HEK293 (cell line): ENCODE data around the gene OR1F1.

Source experiments
- CTCF ChIA-PET: fragments of 350-600 bp; formaldehyde crosslinking; extraction: SDS; loops from one replicate; lab custom pipeline; 2021; ENCODE audit warnings: antibody characterized with exemption; lab: Yijun Ruan, JAX
- POLR2A ChIA-PET: fragments of 300-600 bp; formaldehyde crosslinking; extraction: SDS; loops from one replicate; lab custom pipeline; 2020; ENCODE audit warnings: antibody characterized with exemption, inconsistent platforms; lab: Yijun Ruan, JAX
- H3K27ac ChIP-seq: fragments of 200-500 bp; sonication (Bioruptor generic); 2 replicates; pipeline ENCODE4 v1.5.1; 2014; ENCODE audit warnings: low read depth, low read length, control low read depth, inconsistent platforms; ENCODE audit errors: extremely low read depth
- H3K36me3 ChIP-seq, 2 experiments: fragments of 200-500 bp in 1 of 2; sonication (Bioruptor generic) in 1 of 2; 1 replicate in 1 of 2; 2 replicates in 1 of 2; pipeline ENCODE4 v1.5.1; 2014 to 2017; ENCODE audit warnings: inconsistent platforms in 2 of 2, low read length in 2 of 2; ENCODE audit not compliant: control insufficient read depth in 2 of 2, insufficient read depth in 1 of 2
- H3K4me1 ChIP-seq: fragments of 200-500 bp; sonication (Bioruptor generic); 2 replicates; pipeline ENCODE4 v1.5.1; 2014; ENCODE audit warnings: mild to moderate bottlenecking, low read length, inconsistent platforms; ENCODE audit not compliant: control insufficient read depth, insufficient read depth
- H3K4me3 ChIP-seq: 2 replicates; pipeline ENCODE4 v1.5.1; 2011; ENCODE audit warnings: low read depth, mild to moderate bottlenecking, control low read depth, low read length, moderate library complexity
- H3K9me3 ChIP-seq: fragments of 200-500 bp; sonication (Bioruptor generic); 2 replicates; pipeline ENCODE4 v1.5.1; 2014; ENCODE audit warnings: low read depth, low read length, inconsistent platforms; ENCODE audit not compliant: control insufficient read depth, insufficient read depth
- HOXC10 ChIP-seq: sonication (generic); formaldehyde crosslinking; IDR thresholded peaks from 2 replicates; pipeline ENCODE4 v1.8.1; 2023; ENCODE audit warnings: mild to moderate bottlenecking, missing genetic modification reagents
- MYNN ChIP-seq: fragments of 450-650 bp; formaldehyde crosslinking; IDR thresholded peaks from 2 replicates; pipeline ENCODE4 v1.5.1; 2016; ENCODE audit warnings: missing biosample characterization, missing genetic modification characterization, borderline replicate concordance
- SALL2 ChIP-seq: fragments of 450-650 bp; formaldehyde crosslinking; IDR thresholded peaks from 2 replicates; pipeline ENCODE4 v1.5.0; 2017; ENCODE audit warnings: missing biosample characterization, mild to moderate bottlenecking, missing genetic modification characterization, borderline replicate concordance
- SETDB1 ChIP-seq: IDR thresholded peaks from one replicate; pipeline ENCODE4 v1.6.1; 2017; ENCODE audit warnings: mild to moderate bottlenecking, low read length, moderate library complexity, mixed read lengths; ENCODE audit not compliant: insufficient read length
- SP7 ChIP-seq: fragments of 450-650 bp; formaldehyde crosslinking; IDR thresholded peaks from 2 replicates; pipeline ENCODE4 v1.5.1; 2016; ENCODE audit warnings: missing biosample characterization, missing genetic modification characterization
- ZBTB10 ChIP-seq: fragments of 450-650 bp; formaldehyde crosslinking; IDR thresholded peaks from 2 replicates; pipeline ENCODE4 v1.5.1; 2016; ENCODE audit warnings: missing biosample characterization, missing genetic modification characterization
- ZBTB17 ChIP-seq: fragments of 450-650 bp; formaldehyde crosslinking; IDR thresholded peaks from 2 replicates; pipeline ENCODE4 v1.5.1; 2016; ENCODE audit warnings: missing biosample characterization, missing genetic modification characterization
- ZFP69B ChIP-seq: fragments of 450-650 bp; formaldehyde crosslinking; IDR thresholded peaks from 2 replicates; pipeline ENCODE4 v1.5.1; 2016; ENCODE audit warnings: missing biosample characterization, missing genetic modification characterization
- ZNF18 ChIP-seq: fragments of 450-650 bp; formaldehyde crosslinking; IDR thresholded peaks from 2 replicates; pipeline ENCODE4 v1.5.1; 2016; ENCODE audit warnings: missing biosample characterization, missing genetic modification characterization
- ZNF221 ChIP-seq: fragments of 450-650 bp; formaldehyde crosslinking; IDR thresholded peaks from 2 replicates; pipeline ENCODE4 v1.5.1; 2017; ENCODE audit warnings: missing biosample characterization, missing genetic modification characterization, borderline replicate concordance
- ZNF433 ChIP-seq: fragments of 450-650 bp; formaldehyde crosslinking; IDR thresholded peaks from 2 replicates; pipeline ENCODE4 v1.5.1; 2016; ENCODE audit warnings: missing biosample characterization, missing genetic modification characterization, low read depth
- ZNF48 ChIP-seq: fragments of 450-650 bp; formaldehyde crosslinking; IDR thresholded peaks from 2 replicates; pipeline ENCODE4 v1.5.1; 2016; ENCODE audit warnings: missing biosample characterization, missing genetic modification characterization
- ZNF529 ChIP-seq: fragments of 450-650 bp; formaldehyde crosslinking; IDR thresholded peaks from 2 replicates; pipeline ENCODE4 v1.5.1; 2017; ENCODE audit warnings: missing genetic modification characterization, missing biosample characterization; ENCODE audit not compliant: insufficient replicate concordance
- ZNF560 ChIP-seq: fragments of 450-650 bp; formaldehyde crosslinking; IDR thresholded peaks from 2 replicates; pipeline ENCODE4 v1.5.1; 2017; ENCODE audit warnings: missing biosample characterization, missing genetic modification characterization, borderline replicate concordance
- ZNF624 ChIP-seq: fragments of 450-650 bp; formaldehyde crosslinking; IDR thresholded peaks from 2 replicates; pipeline ENCODE4 v1.5.1; 2017; ENCODE audit warnings: missing biosample characterization, missing genetic modification characterization
- ZNF658 ChIP-seq: fragments of 450-650 bp; formaldehyde crosslinking; IDR thresholded peaks from 2 replicates; pipeline ENCODE4; 2016; ENCODE audit warnings: missing biosample characterization, missing genetic modification characterization
- ZNF670 ChIP-seq: fragments of 450-650 bp; formaldehyde crosslinking; IDR thresholded peaks from 2 replicates; pipeline ENCODE4 v1.5.1; 2016; ENCODE audit warnings: missing biosample characterization, missing genetic modification characterization, low read depth
- ZNF701 ChIP-seq: fragments of 450-650 bp; formaldehyde crosslinking; IDR thresholded peaks from 2 replicates; pipeline ENCODE4 v1.5.1; 2016; ENCODE audit warnings: missing biosample characterization, missing genetic modification characterization
- TF ChIP-seq, protein P1 (sequence below): fragments of 450-650 bp; formaldehyde crosslinking; IDR thresholded peaks from 2 replicates; pipeline ENCODE4 v1.5.1; 2017; ENCODE audit warnings: missing biosample characterization, missing genetic modification characterization
- TF ChIP-seq, protein P2 (sequence below): fragments of 450-650 bp; formaldehyde crosslinking; optimal IDR thresholded peaks from 2 replicates; pipeline ENCODE3; 2016; ENCODE audit warnings: missing biosample characterization, mild to moderate bottlenecking, missing genetic modification characterization

OR1F1 gene

DNA sequence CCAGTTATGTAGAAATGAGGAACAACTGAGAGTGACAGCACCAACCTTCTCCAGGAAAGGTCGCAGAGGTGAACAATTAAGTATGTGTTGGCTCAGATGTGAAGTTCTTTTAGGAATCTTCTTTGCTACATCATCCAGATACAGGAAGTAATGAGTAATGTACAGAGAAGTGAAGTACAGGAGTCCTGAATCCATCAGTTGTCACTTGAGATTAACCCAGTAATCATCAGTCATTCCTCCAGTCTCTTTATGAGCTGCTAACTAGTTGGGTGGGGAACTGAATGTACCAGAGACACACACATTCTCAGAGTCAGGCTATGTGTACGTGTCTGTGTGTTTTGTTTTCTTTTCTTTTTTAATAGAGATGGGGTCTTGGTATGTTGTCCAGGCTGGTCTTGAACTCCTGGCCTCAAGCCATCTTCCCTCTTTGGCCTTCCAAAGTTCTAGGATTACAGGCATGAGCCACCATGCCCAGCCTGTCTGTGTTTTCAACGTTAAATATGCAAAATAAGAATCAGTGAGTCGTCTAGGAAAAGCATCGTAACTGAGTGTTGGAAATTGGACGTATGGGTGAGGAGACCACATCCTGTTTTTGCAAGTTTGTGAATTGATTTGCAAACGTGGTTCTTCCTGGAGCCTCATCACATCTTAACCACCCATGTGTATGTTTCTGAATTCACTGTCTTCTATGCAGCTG is 27.0 kb downstream of the OR1F1 start:
- H3K36me3 ChIP-seq = no peaks in the 10 kb centered on the region
- ChIA-PET POLR2A (no interaction called here), CTCF (no interaction called here)
- H3K4me3 ChIP-seq = no peak overlapping the region
- TF ChIP-seq MYNN (tag by site-specific recombination) = no peak
- TF ChIP-seq ZNF529 (tag by site-specific recombination) = no peak
- no peak for TF ChIP-seq ZNF658 (tag by site-specific recombination)
- no peak for TF ChIP-seq SALL2 (tag by site-specific recombination)
- TF ChIP-seq ZNF701 (tag by site-specific recombination) = no peak
- TF ChIP-seq ZNF624 (tag by site-specific recombination) = no peak
- TF ChIP-seq, protein P1, sequence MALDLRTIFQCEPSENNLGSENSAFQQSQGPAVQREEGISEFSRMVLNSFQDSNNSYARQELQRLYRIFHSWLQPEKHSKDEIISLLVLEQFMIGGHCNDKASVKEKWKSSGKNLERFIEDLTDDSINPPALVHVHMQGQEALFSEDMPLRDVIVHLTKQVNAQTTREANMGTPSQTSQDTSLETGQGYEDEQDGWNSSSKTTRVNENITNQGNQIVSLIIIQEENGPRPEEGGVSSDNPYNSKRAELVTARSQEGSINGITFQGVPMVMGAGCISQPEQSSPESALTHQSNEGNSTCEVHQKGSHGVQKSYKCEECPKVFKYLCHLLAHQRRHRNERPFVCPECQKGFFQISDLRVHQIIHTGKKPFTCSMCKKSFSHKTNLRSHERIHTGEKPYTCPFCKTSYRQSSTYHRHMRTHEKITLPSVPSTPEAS (tag by site-specific recombination) = no peak
- no peak for TF ChIP-seq ZNF670
- no peak for TF ChIP-seq HOXC10 (CRISPR knock-in tag)
- no peak for TF ChIP-seq SETDB1
- no peak for TF ChIP-seq ZNF433 (tag by site-specific recombination)
- TF ChIP-seq ZNF221 (tag by site-specific recombination) = no peak
- TF ChIP-seq ZBTB10 (tag by site-specific recombination) = no peak
- no peak for TF ChIP-seq SP7 (tag by site-specific recombination)
- H3K27ac ChIP-seq = no peak overlapping the region
- no peaks in the 10 kb centered on the region for H3K9me3 ChIP-seq
- H3K4me1 ChIP-seq = no peaks in the 10 kb centered on the region

DNA sequence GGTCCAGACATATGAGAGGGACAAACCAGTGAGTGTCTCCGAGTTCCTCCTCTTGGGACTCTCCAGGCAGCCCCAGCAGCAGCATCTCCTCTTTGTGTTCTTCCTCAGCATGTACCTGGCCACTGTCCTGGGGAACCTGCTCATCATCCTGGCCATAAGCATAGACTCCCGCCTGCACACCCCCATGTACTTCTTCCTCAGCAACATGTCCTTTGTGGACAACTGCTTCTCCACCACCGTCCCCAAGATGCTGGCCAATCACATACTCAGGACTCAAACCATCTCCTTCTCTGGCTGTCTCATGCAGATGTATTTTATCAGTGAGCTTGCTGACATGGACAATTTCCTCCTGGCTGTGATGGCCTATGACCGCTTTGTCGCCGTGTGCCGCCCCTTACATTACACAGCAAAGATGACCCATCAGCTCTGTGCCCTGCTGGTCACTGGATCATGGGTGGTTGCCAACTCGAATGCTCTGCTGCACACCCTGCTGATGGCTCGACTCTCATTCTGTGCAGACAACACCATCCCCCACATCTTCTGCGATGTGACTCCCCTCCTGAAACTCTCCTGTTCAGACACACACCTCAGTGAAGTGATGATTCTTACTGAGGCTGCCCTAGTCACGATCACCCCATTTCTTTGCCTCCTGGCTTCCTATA is 27.7 kb downstream of the OR1F1 start:
- Histone ChIP-seq H3K9me3 (no peaks in the 10 kb centered on the region), H3K36me3 (no peaks in the 10 kb centered on the region), H3K4me3 (no peak overlapping the region)
- TF ChIP-seq ZBTB17 (tag by site-specific recombination) (0 out of 2 replicates have a peak, but pooled peaks have one; percentile 28), ZNF48 (tag by site-specific recombination) (no peak), ZNF433 (tag by site-specific recombination) (no peak)
- TF ChIP-seq, all 188 proteins: peak for 1
- Histone ChIP-seq H3K27ac (no peak overlapping the region), H3K4me1 (no peaks in the 10 kb centered on the region)
- POLR2A ChIA-PET = no interaction called here
- CTCF ChIA-PET = interaction anchor here (0.6 kb wide), 1 partner anchor 236 kb away, joined by 3 read pairs; no protein-coding TSS in a partner anchor

DNA sequence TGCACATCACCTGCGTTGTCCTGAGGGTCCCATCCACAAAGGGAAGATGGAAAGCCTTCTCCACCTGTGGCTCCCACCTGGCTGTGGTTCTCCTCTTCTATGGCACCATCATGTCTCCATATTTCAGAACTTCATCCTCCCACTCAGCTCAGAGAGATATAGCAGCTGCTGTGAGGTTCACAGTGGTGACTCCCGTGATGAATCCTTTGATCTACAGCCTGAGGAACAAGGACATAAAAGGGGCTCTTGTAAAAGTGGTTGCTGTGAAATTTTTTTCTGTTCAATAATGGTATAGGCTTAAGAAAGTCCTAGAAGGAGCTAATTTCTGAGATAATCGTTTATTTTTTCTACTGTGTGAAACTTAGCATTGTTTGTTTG is 28.2 kb downstream of the OR1F1 start:
- Histone ChIP-seq H3K36me3 (no peaks in the 10 kb centered on the region), H3K9me3 (no peaks in the 10 kb centered on the region), H3K4me1 (no peaks in the 10 kb centered on the region), H3K27ac (no peak overlapping the region), H3K4me3 (no peak overlapping the region)
- POLR2A ChIA-PET = no interaction called here
- CTCF ChIA-PET = interaction anchor here (0.6 kb wide), 1 partner anchor 236 kb away, joined by 3 read pairs; no protein-coding TSS in a partner anchor
- TF ChIP-seq ZNF18 (tag by site-specific recombination) = no peak
- TF ChIP-seq, protein P2, sequence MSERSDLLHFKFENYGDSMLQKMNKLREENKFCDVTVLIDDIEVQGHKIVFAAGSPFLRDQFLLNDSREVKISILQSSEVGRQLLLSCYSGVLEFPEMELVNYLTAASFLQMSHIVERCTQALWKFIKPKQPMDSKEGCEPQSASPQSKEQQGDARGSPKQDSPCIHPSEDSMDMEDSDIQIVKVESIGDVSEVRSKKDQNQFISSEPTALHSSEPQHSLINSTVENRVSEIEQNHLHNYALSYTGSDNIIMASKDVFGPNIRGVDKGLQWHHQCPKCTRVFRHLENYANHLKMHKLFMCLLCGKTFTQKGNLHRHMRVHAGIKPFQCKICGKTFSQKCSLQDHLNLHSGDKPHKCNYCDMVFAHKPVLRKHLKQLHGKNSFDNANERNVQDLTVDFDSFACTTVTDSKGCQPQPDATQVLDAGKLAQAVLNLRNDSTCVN = no peak
- TF ChIP-seq ZNF560 (tag by site-specific recombination) = no peak
- no peak for TF ChIP-seq ZFP69B (tag by site-specific recombination)
